OCI-M1 (cell line): ENCODE results near the gene DNAJC16.
"Not testable (repeated sequence)": the region's sequence is repeated elsewhere in the genome, so short reads cannot be mapped to it uniquely, and the experiment has no call there.

Experiments used
- DNase-seq: peaks from one replicate; lab custom pipeline; 2025; lab: John Stamatoyannopoulos, UW

DNAJC16 gene

GRCh38 chr1:15526490-15527339 is at the start of gene DNAJC16:
Gene DNAJC16 (plus strand): TSS chr1:15526848. CDS start chr1:15529106, 2,258 bp downstream.
- DNase-seq: peak; percentile 100

GRCh38 chr1:15476927-15477326 is 49.7 kb upstream of the DNAJC16 start:
- no peak for DNase-seq

- no peak for DNase-seq
Observed at GRCh38 chr1:15477646-15478212, 48.9 kb upstream of the DNAJC16 start.

- DNase-seq: no peak
Observed at GRCh38 chr1:15479654-15480347, 46.8 kb upstream of the DNAJC16 start.

- DNase-seq: not testable (repeated sequence)
Observed at GRCh38 chr1:15482455-15482854, 44.2 kb upstream of the DNAJC16 start.

GRCh38 chr1:15482983-15483543 is 43.6 kb upstream of the DNAJC16 start:
- DNase-seq: not testable (repeated sequence)

GRCh38 chr1:15483971-15484370 is 42.7 kb upstream of the DNAJC16 start:
- DNase-seq: no peak

GRCh38 chr1:15484443-15484842 is 42.2 kb upstream of the DNAJC16 start:
- DNase-seq: not testable (repeated sequence)

- no peak for DNase-seq
Observed at GRCh38 chr1:15485636-15486035, 41.0 kb upstream of the DNAJC16 start.

- DNase-seq: not testable (repeated sequence)
Observed at GRCh38 chr1:15486844-15487610, 39.6 kb upstream of the DNAJC16 start.

- no peak for DNase-seq
Observed at GRCh38 chr1:15488371-15488770, 38.3 kb upstream of the DNAJC16 start.

GRCh38 chr1:15489052-15489736 is 37.5 kb upstream of the DNAJC16 start:
- DNase-seq: no peak

GRCh38 chr1:15491010-15491409 is 35.6 kb upstream of the DNAJC16 start:
- DNase-seq: not testable (repeated sequence)

GRCh38 chr1:15492596-15492995 is 34.1 kb upstream of the DNAJC16 start:
- no peak for DNase-seq

- no peak for DNase-seq
Observed at GRCh38 chr1:15493869-15494390, 32.7 kb upstream of the DNAJC16 start.

GRCh38 chr1:15500184-15501178 is 26.2 kb upstream of the DNAJC16 start:
- DNase-seq: no peak

- peak; percentile 78 for DNase-seq
Observed at GRCh38 chr1:15501208-15502032, 25.2 kb upstream of the DNAJC16 start.

GRCh38 chr1:15504436-15504835 is 22.2 kb upstream of the DNAJC16 start:
- DNase-seq: no peak

- DNase-seq: no peak
Observed at GRCh38 chr1:15506831-15507230, 19.8 kb upstream of the DNAJC16 start.
